CD8-positive, alpha-beta memory T cell (primary cell): ENCODE results near the gene NPS. TPM values are rescaled to one million over a fixed set of nuclear protein-coding genes. Genes with fewer than 3 reads are reported as not detected.

ENCODE experiments used
- CTCF ChIA-PET: fragments of 350-600 bp; sonication (Branson Sonifier 250); formaldehyde crosslinking; loops from one replicate; lab custom pipeline; 2021; ENCODE audit warnings: antibody characterized with exemption; lab: Charles Lee
- POLR2A ChIA-PET: fragments of 350-600 bp; sonication (Branson Sonifier 250); formaldehyde crosslinking; loops from one replicate; lab custom pipeline; 2021; ENCODE audit warnings: antibody characterized with exemption; lab: Charles Lee
- DNase-seq, 5 donors: peaks; one replicate each; pipeline versions ENCODE4 v3.0.0 to v3.0.0-alpha.2; 2020 to 2022; ENCODE audit warnings: mixed read lengths in 1 of 5
- H3K27ac ChIP-seq: one replicate; pipeline ENCODE4 v1.7.0; 2013; ENCODE audit warnings: low read depth, mild to moderate bottlenecking, low read length, moderate library complexity
- H3K27me3 ChIP-seq: 2 replicates; pipeline ENCODE4 v1.7.0; 2013; ENCODE audit warnings: low read length, mild to moderate bottlenecking; ENCODE audit not compliant: insufficient read depth, poor library complexity, severe bottlenecking
- H3K36me3 ChIP-seq: 2 replicates; pipeline ENCODE4 v1.7.0; 2013; ENCODE audit warnings: mild to moderate bottlenecking, low read length, moderate library complexity; ENCODE audit not compliant: insufficient read depth
- H3K4me1 ChIP-seq: 2 replicates; pipeline ENCODE4 v1.7.0; 2013; ENCODE audit warnings: mild to moderate bottlenecking, low read length, moderate library complexity; ENCODE audit not compliant: insufficient read depth
- H3K4me3 ChIP-seq: 2 replicates; pipeline ENCODE4 v1.7.0; 2013; ENCODE audit warnings: mild to moderate bottlenecking, low read length
- H3K9me3 ChIP-seq: 2 replicates; pipeline ENCODE4 v1.7.0; 2013; ENCODE audit warnings: mild to moderate bottlenecking, low read length
- H3K27ac Mint-ChIP-seq, 8 donors: one replicate each; pipeline ENCODE4 v1.8.0; 2020 to 2021; ENCODE audit warnings: mixed read lengths in 8 of 8, mild to moderate bottlenecking in 6 of 8, inconsistent platforms in 3 of 8, moderate library complexity in 3 of 8
- H3K27me3 Mint-ChIP-seq, 2 donors: one replicate each; pipeline ENCODE4 v1.8.0; 2020 to 2021; ENCODE audit warnings: mixed read lengths in 2 of 2, mild to moderate bottlenecking in 1 of 2, moderate library complexity in 1 of 2
- H3K36me3 Mint-ChIP-seq, 3 donors: one replicate each; pipeline ENCODE4 v1.8.0; 2020 to 2021; ENCODE audit warnings: mixed read lengths in 3 of 3, inconsistent platforms in 1 of 3, mild to moderate bottlenecking in 1 of 3
- H3K4me1 Mint-ChIP-seq, 3 donors: one replicate each; pipeline ENCODE4 v1.8.0; 2020 to 2021; ENCODE audit warnings: mixed read lengths in 3 of 3, inconsistent platforms in 1 of 3, mild to moderate bottlenecking in 1 of 3
- H3K4me3 Mint-ChIP-seq, 7 donors: one replicate each; pipeline ENCODE4 v1.8.0; 2020 to 2021; ENCODE audit warnings: mixed read lengths in 7 of 7, mild to moderate bottlenecking in 6 of 7, moderate library complexity in 4 of 7, inconsistent platforms in 2 of 7
- H3K9me3 Mint-ChIP-seq, 5 donors: one replicate each; pipeline ENCODE4 v1.8.0; 2020 to 2022; ENCODE audit warnings: mixed read lengths in 5 of 5, mild to moderate bottlenecking in 3 of 5, moderate library complexity in 2 of 5, inconsistent platforms in 1 of 5
- polyA plus RNA-seq: library from polyadenylated mRNA; unstranded; fragments of 300-500 nt; fragmentation: Illumina TruSeq; gene quantifications from one replicate; pipeline ENCODE4 v1.2.3, GENCODE V29; 2021
- total RNA-seq, 2 experiments: library from RNA; stranded (reverse); gene quantifications; one replicate each; pipeline ENCODE4 v1.2.3, GENCODE V29; 2021

NPS gene
- total and polyA plus RNA-seq, 3 experiments from 2014 or later: not detected

DNA sequence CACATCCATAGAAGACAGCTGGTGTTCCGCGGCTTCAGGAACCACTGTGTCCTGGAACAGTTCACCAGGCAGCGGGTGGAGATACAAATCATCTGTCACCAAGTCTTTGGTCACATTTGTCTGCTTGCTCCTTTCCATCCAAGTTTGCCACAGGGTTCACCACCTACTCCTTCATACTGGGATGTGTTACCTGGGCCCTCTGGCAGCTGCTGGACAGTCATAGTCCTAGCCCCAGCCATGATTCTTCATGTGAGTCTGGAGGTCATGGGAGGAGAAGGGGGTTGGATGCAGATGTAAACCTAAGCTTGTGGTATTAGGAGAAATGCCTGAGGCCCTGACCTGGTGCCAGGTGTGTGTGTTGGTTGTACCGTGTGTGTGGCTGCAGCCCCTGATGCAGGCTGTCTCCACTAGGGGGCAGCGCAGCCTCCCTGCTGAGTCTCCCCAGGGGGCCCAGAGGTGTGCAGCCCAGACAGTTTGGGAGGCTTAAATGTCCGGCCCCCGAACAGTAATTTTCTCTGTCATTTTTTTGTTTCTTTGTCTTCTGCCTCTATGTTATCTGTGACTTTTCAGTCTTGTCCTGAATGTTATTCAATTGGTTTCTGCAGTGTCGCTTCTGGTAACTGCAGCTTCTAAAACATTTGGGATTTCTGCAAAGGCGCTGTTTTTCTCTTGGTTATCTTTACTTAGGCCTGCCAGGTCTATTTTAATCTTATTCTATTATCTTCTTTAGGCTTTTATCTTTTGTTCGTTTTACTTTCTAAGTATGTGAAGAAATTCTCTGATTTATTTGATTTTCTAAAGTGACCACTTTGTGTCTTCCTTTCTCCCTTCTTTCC, 14.8 kb downstream of the NPS start:
- ChIA-PET POLR2A (no interaction called here), CTCF (no interaction called here)
- Histone ChIP-seq H3K36me3 (no peaks in the 10 kb centered on the region), H3K27me3 (no peaks in the 10 kb centered on the region), H3K27ac (no peak overlapping the region), H3K4me1 (no peaks in the 10 kb centered on the region), H3K9me3 (no peaks in the 10 kb centered on the region), H3K4me3 (no peak overlapping the region)
- Mint-ChIP-seq H3K4me3 (no peak overlapping the region), H3K27ac (no peak overlapping the region), H3K36me3 (no peaks in the 10 kb centered on the region), H3K27me3 (peaks cover 0 to 3% of the 10 kb centered on the region in 2 donors), H3K4me1 (no peaks in the 10 kb centered on the region), H3K9me3 (peaks cover 0 to 7% (median 0%) of the 10 kb centered on the region in 5 donors)
- no peak for DNase-seq

- Histone ChIP-seq H3K4me1 (no peaks in the 10 kb centered on the region), H3K36me3 (no peaks in the 10 kb centered on the region), H3K4me3 (no peak overlapping the region), H3K27me3 (no peaks in the 10 kb centered on the region), H3K27ac (no peak overlapping the region), H3K9me3 (no peaks in the 10 kb centered on the region)
- Mint-ChIP-seq H3K4me3 (no peak overlapping the region), H3K9me3 (peaks cover 0 to 3% (median 0%) of the 10 kb centered on the region in 5 donors), H3K27ac (no peak overlapping the region), H3K36me3 (no peaks in the 10 kb centered on the region), H3K27me3 (no peaks in the 10 kb centered on the region), H3K4me1 (no peaks in the 10 kb centered on the region)
- DNase-seq: no peak
- ChIA-PET POLR2A (no interaction called here), CTCF (no interaction called here)
These were observed 15.5 kb downstream of the NPS start for GRCh38 chr10:127564644-127565043.

- Histone ChIP-seq H3K27me3 (no peaks in the 10 kb centered on the region), H3K27ac (no peak overlapping the region), H3K36me3 (no peaks in the 10 kb centered on the region), H3K4me3 (no peak overlapping the region), H3K4me1 (no peaks in the 10 kb centered on the region), H3K9me3 (no peaks in the 10 kb centered on the region)
- Mint-ChIP-seq H3K27me3 (no peaks in the 10 kb centered on the region), H3K4me3 (no peak overlapping the region), H3K36me3 (no peaks in the 10 kb centered on the region), H3K4me1 (no peaks in the 10 kb centered on the region), H3K27ac (no peak overlapping the region), H3K9me3 (peaks cover 0 to 3% (median 0%) of the 10 kb centered on the region in 5 donors)
- CTCF ChIA-PET: no interaction called here
- no peak for DNase-seq
- POLR2A ChIA-PET: no interaction called here
These were observed 16.5 kb downstream of the NPS start for GRCh38 chr10:127565583-127565982.

DNA sequence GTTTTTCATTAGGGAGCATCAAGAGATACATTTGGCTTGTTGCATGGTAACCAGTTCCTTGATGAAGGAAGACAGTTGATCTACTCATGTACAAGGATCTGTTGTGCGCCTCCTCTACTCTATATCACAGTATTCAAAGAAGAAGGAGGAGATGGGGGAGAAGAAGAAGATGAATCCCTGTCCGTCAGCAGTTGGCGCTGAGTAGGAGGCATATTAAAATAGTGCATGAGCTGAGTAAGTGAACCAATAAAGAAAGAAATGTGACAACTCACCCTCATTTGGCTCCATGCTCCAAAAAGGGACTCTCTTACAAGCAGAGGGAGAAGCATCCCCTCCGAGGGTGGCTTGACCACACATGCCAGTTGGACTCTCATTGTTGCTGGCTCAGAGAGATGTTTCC, 20.1 kb downstream of the NPS start:
- CTCF ChIA-PET: no interaction called here

DNA sequence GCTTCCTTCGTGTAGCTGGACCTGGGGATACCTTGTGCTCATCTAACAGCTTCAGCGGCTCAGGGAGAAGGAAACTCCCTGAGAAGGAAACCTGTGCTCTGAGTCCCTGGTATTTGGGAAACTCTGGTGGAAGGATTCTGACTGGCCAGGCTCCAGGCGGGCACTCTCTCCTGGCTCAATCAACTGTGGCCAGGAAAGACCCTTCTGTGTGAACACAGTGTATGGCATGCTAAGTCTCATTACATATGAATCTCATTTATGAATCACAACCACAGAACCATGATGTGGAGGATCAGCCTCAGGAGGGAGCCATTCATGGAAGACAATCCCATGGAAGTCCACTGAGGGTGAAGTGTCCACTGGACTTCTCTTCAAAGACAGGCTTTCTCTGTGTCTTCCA, 20.9 kb downstream of the NPS start:
- DNase-seq: no peak
- Histone ChIP-seq H3K27me3 (no peaks in the 10 kb centered on the region), H3K36me3 (no peaks in the 10 kb centered on the region), H3K4me3 (no peak overlapping the region), H3K4me1 (no peaks in the 10 kb centered on the region), H3K9me3 (no peaks in the 10 kb centered on the region), H3K27ac (no peak overlapping the region)
- ChIA-PET CTCF (no interaction called here), POLR2A (no interaction called here)
- H3K9me3 Mint-ChIP-seq: peaks cover 0 to 20% (median 3%) of the 10 kb centered on the region in 5 donors
- H3K27me3 Mint-ChIP-seq: no peaks in the 10 kb centered on the region
- H3K27ac Mint-ChIP-seq: no peak overlapping the region
- no peaks in the 10 kb centered on the region for H3K4me1 Mint-ChIP-seq
- H3K36me3 Mint-ChIP-seq: no peaks in the 10 kb centered on the region
- H3K4me3 Mint-ChIP-seq: no peak overlapping the region

More for the DNA sequence above, 20.1 kb downstream of the NPS start:
- Histone ChIP-seq H3K4me3 (no peak overlapping the region), H3K36me3 (no peaks in the 10 kb centered on the region), H3K9me3 (no peaks in the 10 kb centered on the region), H3K27ac (no peak overlapping the region), H3K4me1 (no peaks in the 10 kb centered on the region), H3K27me3 (no peaks in the 10 kb centered on the region)
- POLR2A ChIA-PET: no interaction called here
- Mint-ChIP-seq H3K4me3 (no peak overlapping the region), H3K9me3 (peaks cover 0 to 14% (median 3%) of the 10 kb centered on the region in 5 donors), H3K27me3 (no peaks in the 10 kb centered on the region), H3K4me1 (no peaks in the 10 kb centered on the region), H3K36me3 (no peaks in the 10 kb centered on the region), H3K27ac (no peak overlapping the region)
- DNase-seq: no peak

- Mint-ChIP-seq H3K9me3 (peaks cover 0 to 20% (median 3%) of the 10 kb centered on the region in 5 donors), H3K36me3 (no peaks in the 10 kb centered on the region), H3K4me1 (no peaks in the 10 kb centered on the region), H3K27ac (no peak overlapping the region), H3K4me3 (no peak overlapping the region), H3K27me3 (no peaks in the 10 kb centered on the region)
- DNase-seq: no peak
- Histone ChIP-seq H3K27ac (no peak overlapping the region), H3K9me3 (no peaks in the 10 kb centered on the region), H3K27me3 (no peaks in the 10 kb centered on the region), H3K4me1 (no peaks in the 10 kb centered on the region), H3K4me3 (no peak overlapping the region), H3K36me3 (no peaks in the 10 kb centered on the region)
- ChIA-PET CTCF (no interaction called here), POLR2A (no interaction called here)
These were observed 22.3 kb downstream of the NPS start for GRCh38 chr10:127571386-127571785.

- H3K27me3 ChIP-seq: no peaks in the 10 kb centered on the region
- Mint-ChIP-seq H3K4me1 (no peaks in the 10 kb centered on the region), H3K36me3 (no peaks in the 10 kb centered on the region), H3K27ac (no peak overlapping the region), H3K27me3 (peaks cover 0 to 4% of the 10 kb centered on the region in 2 donors), H3K4me3 (no peak overlapping the region), H3K9me3 (peaks cover 0 to 20% (median 3%) of the 10 kb centered on the region in 5 donors)
- DNase-seq: no peak
- H3K36me3 ChIP-seq: no peaks in the 10 kb centered on the region
- H3K4me1 ChIP-seq: no peaks in the 10 kb centered on the region
- H3K4me3 ChIP-seq: no peak overlapping the region
- ChIA-PET POLR2A (no interaction called here), CTCF (no interaction called here)
- H3K27ac ChIP-seq: no peak overlapping the region
- H3K9me3 ChIP-seq: no peaks in the 10 kb centered on the region
These were observed 26.9 kb downstream of the NPS start for GRCh38 chr10:127576051-127576450.

- DNase-seq: no peak
- POLR2A ChIA-PET: no interaction called here
- Mint-ChIP-seq H3K27ac (no peak overlapping the region), H3K9me3 (peaks cover 0 to 20% (median 3%) of the 10 kb centered on the region in 5 donors), H3K27me3 (peaks cover 0 to 4% of the 10 kb centered on the region in 2 donors), H3K4me1 (no peaks in the 10 kb centered on the region), H3K36me3 (no peaks in the 10 kb centered on the region), H3K4me3 (no peak overlapping the region)
- Histone ChIP-seq H3K27me3 (no peaks in the 10 kb centered on the region), H3K27ac (no peak overlapping the region), H3K36me3 (no peaks in the 10 kb centered on the region), H3K9me3 (no peaks in the 10 kb centered on the region), H3K4me3 (no peak overlapping the region), H3K4me1 (no peaks in the 10 kb centered on the region)
- CTCF ChIA-PET: no interaction called here
These were observed 27.6 kb downstream of the NPS start for GRCh38 chr10:127576740-127577161.
